Activated CD4-positive, alpha-beta T cell treated with anti-CD3 and anti-CD28 coated beads, Interleukin-2, amount 50 U/mL, for 1 hour (primary cell): ENCODE measurements around the gene GLI3.
"Not testable (repeated sequence)": the region's sequence is repeated elsewhere in the genome, so short reads cannot be mapped to it uniquely, and the experiment has no call there.

Experiments used
- DNase-seq: peaks from one replicate; pipeline ENCODE4 v3.0.0-alpha.2; 2020

GLI3 gene

GRCh38 chr7:42210333-42210732 lies 26.7 kb downstream of the GLI3 start:
- no peak for DNase-seq

GRCh38 chr7:42209085-42209484 lies 27.9 kb downstream of the GLI3 start:
- not testable (repeated sequence) for DNase-seq

DNA sequence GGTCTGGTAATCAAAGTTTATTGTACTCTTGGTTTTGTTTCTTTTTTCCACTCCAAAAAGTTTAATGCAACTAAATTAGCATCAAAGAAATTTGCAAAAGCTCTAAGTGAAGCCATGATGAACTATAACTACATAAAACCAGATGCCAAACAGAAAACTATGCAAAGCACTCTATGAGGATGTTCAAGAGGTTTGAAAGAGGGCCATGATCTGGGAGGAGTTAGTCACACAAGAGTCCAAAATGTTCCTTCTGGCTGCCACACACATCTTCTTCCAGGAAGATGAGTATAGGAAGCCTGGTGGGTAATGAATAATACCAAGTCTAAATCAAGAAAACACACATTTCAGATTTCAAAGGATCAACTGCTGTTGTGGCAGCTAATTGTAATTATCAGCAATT lies 28.4 kb downstream of the GLI3 start:
- DNase-seq = no peak

GRCh38 chr7:42207420-42207819 lies 29.6 kb downstream of the GLI3 start:
- no peak for DNase-seq

DNA sequence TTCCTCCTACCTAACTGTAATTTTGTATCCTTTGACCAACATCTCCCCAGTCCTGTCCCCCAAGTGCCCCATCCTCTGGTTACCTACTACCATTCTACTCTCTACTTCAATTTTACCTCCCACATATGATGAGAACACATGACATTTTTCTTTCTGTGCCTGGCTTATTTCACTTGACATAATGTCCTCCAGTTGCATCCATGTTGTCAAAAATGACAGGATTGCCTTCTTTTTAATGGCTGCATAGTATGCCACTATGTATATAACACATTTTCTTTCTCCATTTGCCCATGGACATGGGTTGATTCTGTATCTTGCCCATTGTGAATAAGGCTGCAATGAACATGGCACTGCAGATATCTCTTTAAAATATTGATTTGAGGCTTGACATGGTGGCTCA lies 33.7 kb downstream of the GLI3 start:
- no peak for DNase-seq

DNA sequence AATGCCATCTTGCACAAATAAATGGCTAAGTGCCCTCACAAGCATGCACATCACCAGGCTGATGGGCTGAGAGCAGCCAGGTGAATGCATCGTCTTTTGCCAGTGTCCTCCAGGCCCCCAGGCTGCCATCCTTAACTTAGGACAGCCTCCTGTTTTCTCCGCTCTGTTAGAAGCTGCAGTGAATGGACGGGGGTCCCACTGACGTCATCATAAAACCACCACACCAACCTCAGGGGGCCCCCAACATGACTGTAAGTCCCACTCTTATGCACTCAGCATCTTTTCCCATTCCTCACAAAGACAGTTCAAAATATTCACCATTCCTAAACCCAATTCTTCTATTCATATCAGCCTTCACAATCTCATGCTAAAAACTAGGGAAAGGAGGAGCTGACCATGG lies 34.4 kb downstream of the GLI3 start:
- no peak for DNase-seq

- no peak for DNase-seq
Measured at GRCh38 chr7:42198974-42199668, 37.9 kb downstream of the GLI3 start.

- no peak for DNase-seq
Measured at GRCh38 chr7:42198296-42198695, 38.7 kb downstream of the GLI3 start.

- no peak for DNase-seq
Measured at GRCh38 chr7:42197451-42197850, 39.6 kb downstream of the GLI3 start.

- DNase-seq = no peak
Measured at GRCh38 chr7:42194238-42194637, 42.8 kb downstream of the GLI3 start.

- DNase-seq = no peak
Measured at GRCh38 chr7:42193471-42194129, 43.4 kb downstream of the GLI3 start.

DNA sequence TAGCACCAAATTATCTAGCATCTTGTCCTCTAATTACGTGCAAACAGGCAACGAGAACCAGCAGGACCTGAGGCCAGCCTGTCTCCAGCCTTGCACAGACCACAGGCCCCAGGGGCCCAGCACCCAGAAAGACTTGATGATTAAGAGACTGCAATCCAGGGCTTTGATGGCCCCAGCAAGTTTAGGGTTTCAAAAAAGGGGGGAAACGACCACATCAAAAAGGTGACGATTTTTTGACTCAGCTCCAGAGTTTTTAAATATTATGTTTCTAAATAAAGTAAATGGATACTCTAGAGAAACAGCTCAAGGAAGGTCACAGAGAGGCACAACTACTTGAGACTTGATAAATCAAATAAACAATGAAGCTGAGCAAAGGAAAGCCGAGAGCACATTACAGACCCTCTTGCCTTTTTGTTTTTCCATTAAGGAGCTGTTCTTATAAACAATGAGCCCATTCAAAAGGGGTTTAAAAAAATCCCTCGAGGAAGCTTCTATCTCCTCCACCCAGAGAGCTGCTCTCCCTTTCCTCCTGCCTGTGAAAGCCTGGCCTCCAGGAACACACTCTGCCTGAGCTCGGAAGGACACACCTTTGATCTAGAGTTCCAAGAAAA lies 44.1 kb downstream of the GLI3 start:
- DNase-seq = no peak

- no peak for DNase-seq
Measured at GRCh38 chr7:42192066-42192465, 44.9 kb downstream of the GLI3 start.

DNA sequence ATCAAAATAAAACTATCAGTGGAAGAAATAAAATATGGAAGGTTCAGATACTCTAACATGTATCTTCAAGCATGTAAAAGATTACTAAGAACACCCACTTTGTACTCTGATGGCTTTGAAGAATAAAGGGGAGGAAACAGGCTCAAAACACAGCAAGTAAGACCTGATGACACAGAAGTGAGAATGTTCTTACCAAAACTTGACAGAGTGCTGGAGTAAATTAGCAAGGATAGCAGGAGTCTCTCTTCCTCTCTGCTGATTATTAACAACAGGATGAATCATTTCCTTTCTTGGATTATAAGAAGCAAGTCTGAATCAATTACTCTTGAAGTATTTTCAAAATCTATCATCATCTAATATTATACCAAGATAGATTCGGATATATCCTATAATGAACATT lies 47.5 kb downstream of the GLI3 start:
- DNase-seq = no peak

DNA sequence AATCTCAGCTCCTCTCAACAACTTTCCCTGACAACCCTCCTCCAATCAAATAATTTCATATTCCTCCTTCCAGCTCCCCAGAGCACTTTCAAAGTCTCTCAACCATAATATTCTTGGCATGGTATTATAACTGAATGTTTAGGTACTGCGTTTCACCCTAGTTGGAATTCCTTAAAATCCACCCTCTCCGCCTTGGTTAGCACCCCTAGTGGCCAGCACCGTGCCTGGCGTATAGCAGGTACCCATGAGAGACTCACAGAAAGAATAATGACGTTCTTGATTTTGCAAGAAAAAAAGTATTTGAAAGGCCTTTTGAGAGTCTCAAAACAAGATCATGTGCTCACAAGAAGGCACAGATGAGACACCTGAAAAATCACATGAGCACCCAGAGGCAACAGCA lies 50.9 kb downstream of the GLI3 start:
- DNase-seq = no peak

GRCh38 chr7:42185726-42186125 lies 51.3 kb downstream of the GLI3 start:
- no peak for DNase-seq

DNA sequence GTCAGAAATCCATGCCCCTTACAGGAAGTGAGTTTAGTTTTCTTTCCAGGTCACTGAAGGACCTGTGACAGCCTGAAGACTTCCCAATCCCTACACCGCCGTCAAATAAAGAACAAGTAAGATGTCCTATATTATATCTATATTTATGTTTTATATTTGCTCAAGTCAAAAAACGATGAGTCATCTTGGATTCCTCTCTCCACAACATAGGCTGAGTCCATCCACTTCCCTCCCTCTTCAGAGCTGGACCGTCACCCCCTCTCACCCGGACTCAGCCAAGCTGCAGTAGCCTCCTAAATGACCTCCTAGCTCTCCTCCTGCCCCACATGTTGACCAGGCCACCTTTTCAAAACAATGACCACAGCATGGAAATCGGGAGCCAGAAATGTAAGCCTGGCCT lies 53.5 kb downstream of the GLI3 start:
- no peak for DNase-seq

DNA sequence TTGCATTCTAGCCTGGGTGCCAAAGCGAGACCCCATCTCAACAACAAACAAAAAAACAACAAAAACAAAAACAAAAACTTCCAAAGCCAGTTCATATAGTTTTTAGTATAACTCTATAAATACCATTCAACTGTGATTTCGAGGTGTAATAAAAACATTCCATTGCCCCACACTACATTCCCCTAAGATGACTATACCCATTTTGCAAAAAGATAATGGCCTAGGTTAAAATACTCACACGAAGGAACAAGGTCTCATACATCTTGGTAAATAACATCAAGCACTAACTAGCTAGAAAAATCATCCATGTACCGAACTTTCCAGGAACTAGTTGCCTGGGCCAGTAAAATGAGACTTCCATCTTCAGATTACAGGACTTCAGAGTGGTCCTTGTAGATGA lies 55.4 kb downstream of the GLI3 start:
- DNase-seq = no peak

DNA sequence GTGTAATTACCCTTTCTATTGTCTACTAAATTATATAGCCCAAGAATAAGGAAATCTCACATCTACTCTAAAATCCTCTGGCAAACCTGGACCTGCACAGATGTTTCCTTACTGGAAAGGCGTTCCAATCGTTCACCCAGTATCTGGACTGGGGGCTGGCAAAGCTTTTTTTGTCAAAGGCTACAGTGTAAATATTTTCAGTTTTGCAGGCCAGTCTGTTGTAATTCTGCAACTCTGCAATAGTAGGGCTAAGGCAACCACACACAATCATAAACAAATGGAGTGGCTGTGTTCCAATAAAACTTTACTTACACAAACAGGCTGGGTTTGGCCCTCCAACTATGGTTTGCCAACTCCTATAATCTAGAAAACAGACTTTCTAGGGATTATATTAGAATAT lies 56.2 kb downstream of the GLI3 start:
- DNase-seq = no peak

- no peak for DNase-seq
Measured at GRCh38 chr7:42176724-42177101, 60.3 kb downstream of the GLI3 start.

DNA sequence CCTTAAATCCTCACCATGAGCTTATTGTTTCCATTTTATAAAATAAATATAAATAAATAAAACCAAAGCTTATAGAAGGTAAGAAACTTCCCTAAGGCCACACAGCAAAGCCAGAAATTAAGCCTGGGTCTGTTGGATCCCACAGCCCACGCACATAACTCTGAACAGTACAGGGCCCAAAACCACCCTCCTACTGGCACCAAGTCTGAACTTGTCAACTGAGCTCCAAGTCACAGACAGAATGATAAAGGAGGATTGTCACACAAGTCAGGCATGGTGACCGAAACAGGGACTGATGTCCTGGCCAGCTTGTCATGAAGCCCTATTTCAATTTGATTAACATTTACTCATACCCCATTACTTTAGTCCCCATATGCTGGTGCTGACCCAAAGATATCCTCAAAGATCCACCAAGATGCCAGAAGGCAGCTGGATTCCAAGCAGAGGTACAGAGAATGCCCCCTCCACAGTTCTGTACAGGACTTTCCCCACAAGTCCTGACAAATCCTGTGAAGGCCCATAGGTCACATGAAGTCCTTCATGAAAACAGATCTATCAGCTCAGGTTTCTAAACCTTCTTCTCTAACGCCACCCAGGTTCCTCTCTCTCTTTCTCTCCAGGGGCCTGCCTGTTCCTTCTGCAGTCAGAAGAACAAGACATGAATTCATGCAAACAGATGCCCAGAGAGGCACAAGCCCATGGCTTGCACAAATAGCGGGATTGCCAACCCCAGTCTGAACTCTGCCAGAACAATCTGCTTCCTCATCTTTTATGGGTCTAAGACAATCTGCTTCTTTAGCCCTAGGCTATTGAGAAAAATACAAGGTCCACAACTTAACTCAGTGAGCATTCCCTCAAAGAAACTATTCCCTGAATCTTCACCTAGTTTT lies 60.9 kb downstream of the GLI3 start:
- DNase-seq = no peak

DNA sequence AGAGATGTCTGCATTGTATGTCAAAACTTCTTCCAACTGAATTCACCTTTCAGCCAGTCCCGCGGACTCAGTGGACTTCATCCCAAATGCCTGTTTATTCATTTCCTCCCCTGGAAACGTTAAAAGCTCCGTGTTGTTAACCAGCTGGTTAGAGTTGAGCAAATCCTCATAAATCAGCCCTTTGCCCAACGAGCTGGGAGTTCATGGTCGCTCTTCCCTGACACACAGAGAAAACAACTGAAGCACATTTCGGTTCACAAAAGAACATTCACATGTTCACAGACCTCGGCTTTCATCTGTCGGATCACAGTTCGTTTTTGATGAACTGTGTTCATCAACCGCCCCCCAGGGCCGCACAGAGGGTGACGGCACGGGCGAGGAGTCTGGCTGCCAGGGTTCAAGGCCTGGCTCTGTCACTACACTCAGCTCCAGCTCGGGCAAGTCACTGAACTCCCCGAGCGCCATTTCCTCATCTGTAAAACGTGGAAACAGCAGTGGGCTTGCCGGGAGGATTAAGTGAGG lies 62.6 kb downstream of the GLI3 start:
- no peak for DNase-seq

DNA sequence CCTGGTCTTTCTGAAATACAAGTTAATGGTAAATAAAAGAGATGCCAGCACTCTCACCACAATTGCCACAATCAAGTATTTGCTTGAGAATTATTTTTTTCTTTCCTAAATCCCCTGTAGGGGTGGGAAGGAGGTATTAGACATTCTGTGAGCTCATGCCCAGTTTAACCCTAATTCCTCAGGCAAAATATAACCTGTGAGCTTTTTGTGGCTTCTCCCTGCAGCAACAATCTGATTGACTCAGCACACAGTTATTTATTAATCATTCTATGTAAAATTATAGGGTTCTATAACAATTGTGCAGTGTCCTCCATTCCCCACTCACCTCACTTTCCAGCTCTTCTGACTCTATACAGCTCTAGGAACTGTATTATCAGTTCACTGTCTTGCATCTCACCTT lies 66.3 kb downstream of the GLI3 start:
- no peak for DNase-seq
